ENCODE data around the gene MYOM1.

The MYOM1 gene

DNA sequence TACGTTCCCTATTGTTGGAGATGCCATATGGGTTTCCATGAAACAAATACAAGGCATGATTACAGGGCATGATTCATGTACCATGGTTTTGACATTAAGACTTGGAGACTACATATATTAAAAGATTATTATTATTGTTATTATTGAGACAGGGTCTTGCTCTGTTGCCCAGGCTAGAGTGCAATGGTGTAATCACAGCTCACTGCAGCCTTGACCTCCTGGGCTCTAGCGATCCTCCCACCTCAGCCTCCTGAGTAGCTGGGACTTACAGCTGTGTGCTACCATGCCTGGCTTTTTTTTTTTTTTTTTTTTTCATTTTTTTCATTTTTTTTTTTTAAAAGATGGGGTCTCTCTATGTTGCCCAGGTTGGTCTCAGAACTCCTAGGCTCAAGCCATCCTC, 69.1 kb downstream of the MYOM1 start:
- no peak for DNase-seq (ENCODE audit: low read depth)

GRCh38 chr18:3150274-3150673, 69.5 kb downstream of the MYOM1 start:
- DNase-seq (ENCODE audit: low read depth): no peak

GRCh38 chr18:3148930-3149535, 70.7 kb downstream of the MYOM1 start:
- DNase-seq (ENCODE audit: low read depth): no peak

GRCh38 chr18:3147935-3148554, 71.7 kb downstream of the MYOM1 start:
- no peak for DNase-seq (ENCODE audit: low read depth)

GRCh38 chr18:3140986-3141639, 78.7 kb downstream of the MYOM1 start:
- DNase-seq (ENCODE audit: low read depth): no peak

DNA sequence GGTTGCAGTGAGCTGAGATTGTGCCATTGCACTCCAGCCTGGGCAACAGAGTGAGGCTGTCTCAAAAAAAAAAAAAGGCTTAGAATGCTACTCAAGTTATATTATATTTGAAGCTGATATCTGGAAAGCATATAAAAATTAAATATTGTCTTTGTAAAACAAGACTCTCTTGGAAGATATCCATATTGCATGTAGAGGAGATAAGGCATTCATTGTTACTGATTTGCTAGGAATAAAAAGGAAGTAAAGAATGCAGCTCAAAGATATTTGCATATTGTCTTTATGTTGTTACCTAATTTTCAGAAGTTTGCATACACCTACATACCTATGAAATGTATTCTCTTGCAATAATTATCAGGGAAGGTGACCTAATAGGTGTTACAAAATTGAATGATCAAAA, 79.4 kb downstream of the MYOM1 start:
- no peak for DNase-seq (ENCODE audit: low read depth)

DNA sequence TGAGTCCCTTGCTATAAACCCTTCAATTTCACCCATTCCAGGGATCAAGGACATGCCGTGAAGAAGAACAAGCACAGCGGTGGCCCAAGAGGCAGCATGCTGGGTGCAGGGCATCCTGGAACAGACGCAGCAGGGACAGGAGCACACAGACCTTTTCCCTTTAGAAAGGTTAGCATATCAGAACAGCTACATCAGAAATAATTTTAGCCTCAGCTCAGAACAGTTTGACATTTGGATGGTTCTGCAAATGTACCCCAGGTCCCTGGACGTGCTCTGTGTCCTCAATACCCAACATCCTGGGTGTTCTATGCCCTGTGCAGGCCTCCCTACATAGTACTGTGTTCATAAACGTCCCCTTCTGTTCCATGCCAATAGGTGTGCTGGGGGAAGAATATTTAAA, 80.4 kb downstream of the MYOM1 start:
- DNase-seq (ENCODE audit: low read depth): no peak

GRCh38 chr18:3138274-3138975, 81.3 kb downstream of the MYOM1 start:
- DNase-seq (ENCODE audit: low read depth): no peak

DNA sequence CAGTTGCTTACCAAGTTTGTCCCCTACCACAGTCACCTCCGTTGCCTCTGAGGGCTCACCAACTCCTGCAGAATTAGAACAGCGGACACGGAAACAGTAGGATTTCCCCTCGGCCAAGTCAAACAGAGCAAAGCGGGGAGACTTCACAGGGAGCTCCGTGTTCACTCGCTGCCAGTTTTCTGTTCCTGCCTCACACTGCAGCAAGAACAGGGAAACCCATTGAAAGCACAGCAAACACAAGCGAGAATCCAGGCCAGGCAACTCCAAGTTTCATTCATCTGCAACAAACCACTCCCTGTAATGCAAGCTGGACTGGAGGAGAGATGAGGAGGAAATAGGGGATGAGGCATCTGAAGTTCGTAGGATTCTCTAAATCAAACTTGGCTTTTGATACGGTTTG, 84.2 kb downstream of the MYOM1 start:
- DNase-seq (ENCODE audit: low read depth): no peak

GRCh38 chr18:3132700-3133099, 87.1 kb downstream of the MYOM1 start:
- DNase-seq (ENCODE audit: low read depth): no peak

DNA sequence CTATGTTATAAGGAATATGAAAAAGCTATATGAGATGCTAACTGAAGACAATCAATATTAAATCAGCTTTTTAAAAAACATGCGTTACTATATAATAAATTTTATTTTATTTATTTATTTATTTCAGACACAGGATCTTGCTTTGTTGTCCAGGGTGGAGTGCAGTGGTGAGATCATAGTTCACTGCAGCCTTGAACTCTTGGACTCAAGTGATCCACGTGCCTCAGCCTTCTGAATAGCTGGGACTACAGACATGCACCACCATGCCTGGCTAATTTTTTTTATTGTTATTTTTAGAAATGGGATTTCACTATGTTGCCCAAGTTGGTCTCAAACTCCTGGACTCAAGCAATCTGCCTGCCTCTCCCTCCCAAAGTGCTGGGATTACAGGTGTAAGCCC, 89.4 kb downstream of the MYOM1 start:
- no peak for DNase-seq (ENCODE audit: low read depth)

- peak; percentile 70 for DNase-seq (ENCODE audit: low read depth)
Measured at GRCh38 chr18:3129053-3129864, 90.5 kb downstream of the MYOM1 start.

GRCh38 chr18:3126457-3127097, 93.2 kb downstream of the MYOM1 start:
- DNase-seq (ENCODE audit: low read depth): no peak

GRCh38 chr18:3124822-3125221, 94.9 kb downstream of the MYOM1 start:
- no peak for DNase-seq (ENCODE audit: low read depth)

- DNase-seq (ENCODE audit: low read depth): no peak
Measured at GRCh38 chr18:3122851-3123250, 96.9 kb downstream of the MYOM1 start.

DNA sequence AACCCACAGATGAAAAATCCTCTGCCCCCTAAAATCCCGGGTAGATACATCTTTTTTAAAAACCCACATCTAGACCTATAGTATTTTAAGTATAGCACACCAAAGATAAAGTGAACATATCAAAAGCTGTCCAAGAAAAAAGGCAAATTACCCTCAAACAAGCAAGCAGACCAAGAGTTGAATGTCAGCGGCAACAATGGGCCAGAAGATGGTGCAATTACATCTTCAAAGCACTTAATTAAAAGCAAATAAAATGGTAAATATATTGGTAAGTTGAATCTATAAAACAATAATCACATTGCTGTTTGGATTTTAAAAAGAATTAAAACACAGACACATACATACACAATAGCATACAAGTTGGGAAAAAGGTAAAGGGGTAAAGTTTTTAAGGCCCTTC, 98.5 kb downstream of the MYOM1 start:
- DNase-seq (ENCODE audit: low read depth): no peak

DNA sequence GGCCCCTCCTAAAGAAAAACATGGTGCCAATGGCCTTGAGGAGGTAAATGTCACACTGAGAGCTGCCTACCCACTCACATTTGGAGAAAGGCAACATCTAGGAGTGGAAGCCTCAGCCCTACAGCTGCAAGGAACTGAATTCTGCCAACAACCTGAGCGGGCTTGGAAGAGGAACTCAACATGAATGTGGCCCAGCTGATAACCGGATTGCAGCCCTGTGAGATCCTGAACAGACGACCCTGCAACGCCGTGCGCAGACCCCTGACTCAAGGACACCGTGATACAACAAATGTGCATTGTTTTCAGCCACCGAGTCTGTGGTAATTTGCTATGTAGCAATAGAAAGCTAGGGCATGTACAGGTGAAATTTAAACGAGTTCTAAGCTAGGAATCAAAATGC, 99.4 kb downstream of the MYOM1 start:
- DNase-seq (ENCODE audit: low read depth): no peak

GRCh38 chr18:3119401-3120341, 100.1 kb downstream of the MYOM1 start:
- DNase-seq (ENCODE audit: low read depth): no peak

DNA sequence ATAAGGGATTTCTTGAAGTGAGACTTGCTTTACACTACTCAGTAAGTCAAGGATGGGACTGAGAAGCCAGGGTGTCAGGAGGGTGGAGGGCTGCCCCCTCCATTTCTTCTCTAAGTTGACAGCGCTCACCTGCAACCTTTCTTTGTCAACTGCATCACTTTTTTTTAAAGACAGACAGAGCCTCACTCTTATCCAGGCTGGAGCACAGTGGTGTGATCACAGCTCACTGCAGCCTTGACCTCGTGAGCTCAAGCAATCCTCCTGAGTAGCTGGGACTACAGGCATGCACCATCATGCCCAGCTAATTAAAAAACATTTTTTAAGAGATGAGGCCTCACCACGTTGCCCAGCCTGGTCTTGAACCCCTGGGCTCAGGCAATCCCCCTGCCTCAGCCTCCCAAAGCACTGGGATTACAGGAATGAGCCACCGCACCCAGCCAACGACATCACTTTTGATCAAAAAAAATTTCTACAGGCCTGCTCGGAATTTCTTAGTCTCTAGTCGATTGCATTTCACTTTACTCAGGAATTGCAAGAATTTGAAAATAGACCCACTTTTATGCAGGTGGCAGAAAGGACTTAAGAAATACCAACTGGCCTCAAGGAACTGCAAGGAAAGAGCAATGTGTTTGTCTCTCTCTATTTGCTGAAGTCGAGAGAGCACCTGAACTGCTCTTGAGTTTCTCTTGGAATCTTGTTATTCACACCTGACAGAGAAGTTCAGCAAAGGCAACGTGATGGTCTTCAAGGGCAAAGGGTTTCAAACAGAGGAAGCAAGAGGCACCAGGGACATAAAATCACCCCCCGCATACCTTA, 101.4 kb downstream of the MYOM1 start:
- DNase-seq (ENCODE audit: low read depth): no peak
